Body of pancreas (tissue), 4 donors: ENCODE results near the gene NR1H2.

Experiments
- POLR2A ChIP-seq, 3 donors: fragments of 450-650 bp; IDR thresholded peaks; one replicate each; pipeline ENCODE4 v1.6.1; 2016; ENCODE audit warnings: antibody characterized with exemption in 3 of 3, mild to moderate bottlenecking in 2 of 3
- TF ChIP-seq, protein P1 (sequence below), 7 experiments: fragments of 450-650 bp in 4 of 7; fragments of 200-600 bp in 3 of 7; sonication (generic) in 3 of 7; IDR thresholded peaks; one replicate each; pipeline ENCODE4 v1.5.1; 2016 to 2019; ENCODE audit warnings: antibody characterized with exemption in 7 of 7

- no peak for TF ChIP-seq POLR2A (IDR thresholded peaks at IDR 0.05)
- TF ChIP-seq, protein P1, sequence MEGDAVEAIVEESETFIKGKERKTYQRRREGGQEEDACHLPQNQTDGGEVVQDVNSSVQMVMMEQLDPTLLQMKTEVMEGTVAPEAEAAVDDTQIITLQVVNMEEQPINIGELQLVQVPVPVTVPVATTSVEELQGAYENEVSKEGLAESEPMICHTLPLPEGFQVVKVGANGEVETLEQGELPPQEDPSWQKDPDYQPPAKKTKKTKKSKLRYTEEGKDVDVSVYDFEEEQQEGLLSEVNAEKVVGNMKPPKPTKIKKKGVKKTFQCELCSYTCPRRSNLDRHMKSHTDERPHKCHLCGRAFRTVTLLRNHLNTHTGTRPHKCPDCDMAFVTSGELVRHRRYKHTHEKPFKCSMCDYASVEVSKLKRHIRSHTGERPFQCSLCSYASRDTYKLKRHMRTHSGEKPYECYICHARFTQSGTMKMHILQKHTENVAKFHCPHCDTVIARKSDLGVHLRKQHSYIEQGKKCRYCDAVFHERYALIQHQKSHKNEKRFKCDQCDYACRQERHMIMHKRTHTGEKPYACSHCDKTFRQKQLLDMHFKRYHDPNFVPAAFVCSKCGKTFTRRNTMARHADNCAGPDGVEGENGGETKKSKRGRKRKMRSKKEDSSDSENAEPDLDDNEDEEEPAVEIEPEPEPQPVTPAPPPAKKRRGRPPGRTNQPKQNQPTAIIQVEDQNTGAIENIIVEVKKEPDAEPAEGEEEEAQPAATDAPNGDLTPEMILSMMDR (IDR thresholded peaks at IDR 0.05): no peak
Observed at GRCh38 chr19:50378863-50379236, 2.6 kb downstream of the NR1H2 start.
